Measurements from ENCODE around the gene LRRD1.

DNA sequence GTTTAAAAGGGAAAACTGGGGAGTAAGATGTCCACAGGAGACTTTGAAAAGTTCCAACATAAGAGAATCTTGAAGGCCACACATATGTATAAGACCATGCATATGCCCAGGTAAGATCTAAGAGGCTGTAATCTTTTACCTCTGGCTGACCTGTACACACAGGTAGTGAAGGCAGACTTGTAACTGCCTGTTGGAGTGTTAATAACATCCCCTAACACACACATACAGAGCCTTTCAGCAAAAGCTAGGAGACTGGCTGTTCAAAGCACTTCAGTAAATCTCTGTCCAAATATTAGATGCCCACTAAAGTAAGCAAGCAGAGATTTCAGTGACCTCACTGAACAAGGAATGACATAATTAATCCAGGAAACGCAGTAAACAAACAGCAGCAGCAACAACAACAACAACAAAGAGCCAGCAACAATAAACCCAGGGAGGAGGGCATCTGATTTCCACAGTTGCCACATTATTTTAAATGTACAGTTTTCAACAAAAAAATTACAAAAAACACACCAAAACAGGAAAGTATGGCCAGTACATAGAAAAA lies 59.7 kb downstream of the LRRD1 start:
- TF ChIP-seq, protein P1, sequence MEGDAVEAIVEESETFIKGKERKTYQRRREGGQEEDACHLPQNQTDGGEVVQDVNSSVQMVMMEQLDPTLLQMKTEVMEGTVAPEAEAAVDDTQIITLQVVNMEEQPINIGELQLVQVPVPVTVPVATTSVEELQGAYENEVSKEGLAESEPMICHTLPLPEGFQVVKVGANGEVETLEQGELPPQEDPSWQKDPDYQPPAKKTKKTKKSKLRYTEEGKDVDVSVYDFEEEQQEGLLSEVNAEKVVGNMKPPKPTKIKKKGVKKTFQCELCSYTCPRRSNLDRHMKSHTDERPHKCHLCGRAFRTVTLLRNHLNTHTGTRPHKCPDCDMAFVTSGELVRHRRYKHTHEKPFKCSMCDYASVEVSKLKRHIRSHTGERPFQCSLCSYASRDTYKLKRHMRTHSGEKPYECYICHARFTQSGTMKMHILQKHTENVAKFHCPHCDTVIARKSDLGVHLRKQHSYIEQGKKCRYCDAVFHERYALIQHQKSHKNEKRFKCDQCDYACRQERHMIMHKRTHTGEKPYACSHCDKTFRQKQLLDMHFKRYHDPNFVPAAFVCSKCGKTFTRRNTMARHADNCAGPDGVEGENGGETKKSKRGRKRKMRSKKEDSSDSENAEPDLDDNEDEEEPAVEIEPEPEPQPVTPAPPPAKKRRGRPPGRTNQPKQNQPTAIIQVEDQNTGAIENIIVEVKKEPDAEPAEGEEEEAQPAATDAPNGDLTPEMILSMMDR (IDR thresholded peaks at IDR 0.05): no peak
- no peak for TF ChIP-seq POLR2A (IDR thresholded peaks at IDR 0.05)

Measured in gastroesophageal sphincter (tissue), 3 donors.